AG04449 (cell line): ENCODE data around the gene COBL.

Experiments
- CTCF ChIA-PET: fragments of 350-600 bp; formaldehyde crosslinking; extraction: SDS; loops from one replicate; lab custom pipeline; 2021; ENCODE audit warnings: antibody characterized with exemption; lab: Yijun Ruan, JAX
- POLR2A ChIA-PET: fragments of 400-600, 350-600 bp; formaldehyde crosslinking; extraction: SDS; loops from one replicate; lab custom pipeline; 2020; ENCODE audit warnings: antibody characterized with exemption, inconsistent platforms; lab: Yijun Ruan, JAX
- DNase-seq: peaks from one replicate; pipeline ENCODE4 v3.0.0-alpha.2; 2010; ENCODE audit warnings: low read depth, low spot score
- H3K4me3 ChIP-seq: 2 replicates; pipeline ENCODE4 v1.5.1; 2011; ENCODE audit warnings: low read depth, mild to moderate bottlenecking, control low read depth, low read length
- TF ChIP-seq, protein P1 (sequence below): IDR thresholded peaks from one replicate; pipeline ENCODE4 v1.5.1; 2011; ENCODE audit warnings: mild to moderate bottlenecking, moderate library complexity, low read length, control low read depth, inconsistent platforms; ENCODE audit not compliant: insufficient read depth; ENCODE audit errors: missing control alignments

The COBL gene

GRCh38 chr7:50978633-50979215, 337.9 kb downstream of the COBL start:
- TF ChIP-seq, protein P1, sequence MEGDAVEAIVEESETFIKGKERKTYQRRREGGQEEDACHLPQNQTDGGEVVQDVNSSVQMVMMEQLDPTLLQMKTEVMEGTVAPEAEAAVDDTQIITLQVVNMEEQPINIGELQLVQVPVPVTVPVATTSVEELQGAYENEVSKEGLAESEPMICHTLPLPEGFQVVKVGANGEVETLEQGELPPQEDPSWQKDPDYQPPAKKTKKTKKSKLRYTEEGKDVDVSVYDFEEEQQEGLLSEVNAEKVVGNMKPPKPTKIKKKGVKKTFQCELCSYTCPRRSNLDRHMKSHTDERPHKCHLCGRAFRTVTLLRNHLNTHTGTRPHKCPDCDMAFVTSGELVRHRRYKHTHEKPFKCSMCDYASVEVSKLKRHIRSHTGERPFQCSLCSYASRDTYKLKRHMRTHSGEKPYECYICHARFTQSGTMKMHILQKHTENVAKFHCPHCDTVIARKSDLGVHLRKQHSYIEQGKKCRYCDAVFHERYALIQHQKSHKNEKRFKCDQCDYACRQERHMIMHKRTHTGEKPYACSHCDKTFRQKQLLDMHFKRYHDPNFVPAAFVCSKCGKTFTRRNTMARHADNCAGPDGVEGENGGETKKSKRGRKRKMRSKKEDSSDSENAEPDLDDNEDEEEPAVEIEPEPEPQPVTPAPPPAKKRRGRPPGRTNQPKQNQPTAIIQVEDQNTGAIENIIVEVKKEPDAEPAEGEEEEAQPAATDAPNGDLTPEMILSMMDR, result no peak
- ChIA-PET CTCF (interaction anchor here (0.6 to 0.8 kb wide), 2 partner anchors 162 to 184 kb away, joined by 3 to 4 read pairs; no protein-coding TSS in a partner anchor), POLR2A (no interaction called here)
- no peak for DNase-seq
- H3K4me3 ChIP-seq, result no peak overlapping the region

GRCh38 chr7:50977421-50977820, 339.2 kb downstream of the COBL start:
- TF ChIP-seq, protein P1, result no peak
- POLR2A ChIA-PET, result no interaction called here
- no peak for DNase-seq
- H3K4me3 ChIP-seq, result no peak overlapping the region
- CTCF ChIA-PET, result no interaction called here

DNA sequence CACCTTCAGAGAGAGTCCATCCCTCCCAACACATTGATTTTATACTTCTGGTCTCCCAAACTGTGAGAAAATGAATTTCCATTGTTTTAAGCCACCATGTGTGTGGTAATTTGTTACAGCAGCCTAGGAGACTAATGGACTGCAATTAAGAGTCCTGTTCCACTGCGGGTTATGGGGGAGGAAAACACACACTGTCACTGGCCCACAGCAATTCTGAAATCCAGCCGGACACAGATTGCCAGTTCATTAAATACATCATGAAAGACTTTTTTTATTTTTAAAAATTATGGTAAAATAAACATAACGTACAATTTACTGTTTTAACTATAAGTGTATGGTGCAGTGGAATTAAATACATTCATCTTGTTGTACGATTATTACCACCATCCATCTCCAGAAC, 340.5 kb downstream of the COBL start:
- ChIA-PET POLR2A (no interaction called here), CTCF (no interaction called here)
- DNase-seq, result no peak
- no peak overlapping the region for H3K4me3 ChIP-seq
- TF ChIP-seq, protein P1, result no peak

- DNase-seq, result no peak
- POLR2A ChIA-PET, result no interaction called here
- no peak overlapping the region for H3K4me3 ChIP-seq
- TF ChIP-seq, protein P1, result no peak
- CTCF ChIA-PET, result no interaction called here
These were observed 342.4 kb downstream of the COBL start for GRCh38 chr7:50974240-50974639.

DNA sequence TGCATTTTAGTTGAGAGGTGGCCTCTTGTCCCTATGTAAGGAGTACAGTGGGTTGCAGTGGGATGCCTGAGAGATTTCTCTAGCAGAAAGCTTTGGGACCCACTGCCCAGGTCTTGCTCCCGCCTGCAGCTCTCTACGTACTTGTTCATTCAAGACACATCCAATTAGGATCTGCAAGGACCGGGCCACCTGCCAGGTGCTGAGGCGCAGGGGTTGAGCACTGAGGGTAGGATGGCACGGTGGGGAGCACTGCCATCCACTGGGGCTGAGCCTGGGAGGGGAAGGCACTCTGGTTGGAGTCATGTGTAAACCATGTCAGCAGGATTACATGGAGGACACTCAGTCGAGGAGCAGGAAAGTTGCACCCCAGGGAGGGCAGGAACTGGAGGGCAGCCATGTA, 342.8 kb downstream of the COBL start:
- no peak for DNase-seq
- ChIA-PET POLR2A (no interaction called here), CTCF (no interaction called here)
- H3K4me3 ChIP-seq, result no peak overlapping the region
- TF ChIP-seq, protein P1, result no peak

DNA sequence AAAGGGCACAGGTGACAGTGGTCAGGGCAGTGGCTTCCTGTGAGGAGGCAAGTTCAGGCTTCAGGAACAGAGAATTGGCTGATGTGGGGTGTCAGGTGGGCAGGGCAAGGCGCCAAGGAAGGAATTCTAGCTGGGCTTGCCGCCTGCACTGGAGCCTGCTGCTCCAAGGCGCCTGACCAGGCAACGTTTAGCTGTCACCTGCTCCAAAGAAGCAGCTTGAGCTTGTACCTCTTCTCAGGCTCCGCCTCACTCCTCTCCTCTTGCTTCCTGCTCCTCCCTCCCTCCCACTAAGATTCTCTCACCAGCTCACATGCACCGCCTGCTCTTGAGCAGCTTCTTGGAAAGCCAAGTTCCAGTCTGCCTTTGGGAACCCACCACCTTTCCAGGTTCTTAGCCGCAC, 346.5 kb downstream of the COBL start:
- ChIA-PET CTCF (no interaction called here), POLR2A (no interaction called here)
- DNase-seq, result no peak
- H3K4me3 ChIP-seq, result no peak overlapping the region
- TF ChIP-seq, protein P1, result no peak
